AG10803 (cell line): ENCODE results near the gene IPO9.

Source experiments
- DNase-seq: peaks from one replicate; pipeline ENCODE4 v3.0.0; 2010; ENCODE audit warnings: low read depth
- H3K4me3 ChIP-seq: 2 replicates; pipeline ENCODE4 v1.5.1; 2011; ENCODE audit warnings: mild to moderate bottlenecking, low read length, control low read depth
- CTCF ChIP-seq: conservative IDR thresholded peaks from 2 replicates; pipeline ENCODE4 v1.5.1; 2011; ENCODE audit warnings: mild to moderate bottlenecking, low read length, control low read depth, inconsistent platforms

The IPO9 gene

GRCh38 chr1:201890223-201890622 is 61.3 kb downstream of the IPO9 start:
- no peak for TF ChIP-seq CTCF
- H3K4me3 ChIP-seq = no peak overlapping the region
- DNase-seq = no peak

GRCh38 chr1:201890806-201891450 is 62.0 kb downstream of the IPO9 start:
- TF ChIP-seq CTCF = no peak
- no peak overlapping the region for H3K4me3 ChIP-seq
- DNase-seq = no peak

GRCh38 chr1:201891451-201892045 is 62.6 kb downstream of the IPO9 start:
- no peak overlapping the region for H3K4me3 ChIP-seq
- DNase-seq = no peak
- no peak for TF ChIP-seq CTCF

DNA sequence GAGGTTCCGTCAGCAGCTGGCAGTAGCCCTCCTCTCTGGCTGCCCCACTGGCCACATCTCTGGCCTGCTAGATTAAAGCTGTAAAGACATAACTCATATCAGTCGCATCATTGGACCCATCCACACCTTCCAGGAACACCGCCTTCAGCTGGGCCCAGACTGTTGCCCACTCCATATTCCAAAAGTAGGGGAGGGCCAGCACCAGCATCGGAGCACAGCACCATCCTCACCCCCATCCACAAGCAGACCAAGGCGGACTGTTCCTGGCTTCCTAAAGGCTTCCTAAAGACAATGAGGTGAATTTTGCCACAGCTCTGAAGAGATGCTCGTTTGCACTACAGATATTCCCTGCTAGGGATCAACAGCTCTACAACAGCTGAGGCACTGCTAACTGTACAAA is 63.3 kb downstream of the IPO9 start:
- no peak for DNase-seq
- TF ChIP-seq CTCF = no peak
- no peak overlapping the region for H3K4me3 ChIP-seq

- no peak for TF ChIP-seq CTCF
- DNase-seq = no peak
- H3K4me3 ChIP-seq = no peak overlapping the region
Measured at GRCh38 chr1:201893431-201893830, 64.5 kb downstream of the IPO9 start.

DNA sequence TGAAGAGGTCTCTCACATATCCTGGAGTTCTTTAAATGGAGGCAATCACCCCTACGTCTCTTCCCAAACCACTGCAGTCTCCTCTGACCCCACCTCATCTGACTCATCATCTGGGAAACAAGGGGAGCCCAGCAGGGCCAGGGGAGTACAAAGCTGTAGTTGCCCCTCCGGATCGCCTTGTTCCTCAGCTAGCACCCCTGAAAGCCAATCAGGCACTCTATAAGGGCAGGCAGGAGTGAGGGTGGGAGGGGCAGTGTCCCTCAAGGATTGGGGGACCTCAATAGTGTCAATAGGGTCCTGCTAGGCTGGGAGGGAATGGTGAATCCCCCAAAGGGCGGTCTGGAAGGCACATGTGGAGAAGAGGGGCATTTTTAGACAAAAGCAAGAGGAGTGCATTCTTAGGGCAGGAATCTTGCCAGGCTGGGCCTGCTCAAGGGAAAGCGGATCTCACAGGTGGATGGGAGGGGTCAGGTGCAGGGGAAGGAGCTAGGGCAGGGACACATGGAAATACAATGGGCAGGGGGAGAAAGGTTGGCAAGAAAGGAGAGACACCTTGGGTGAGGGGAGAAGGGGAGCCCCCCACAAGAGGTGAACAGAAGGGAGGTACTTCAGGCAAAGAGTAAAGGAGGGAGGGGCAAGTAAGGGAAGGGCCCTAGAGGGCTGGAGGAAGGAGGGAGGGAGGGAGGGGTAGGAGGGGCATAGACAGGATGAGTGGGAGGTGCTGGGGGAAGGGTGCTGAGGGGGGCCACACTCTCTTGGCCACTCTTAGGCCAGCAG is 65.6 kb downstream of the IPO9 start:
- no peak for DNase-seq
- no peak for TF ChIP-seq CTCF
- H3K4me3 ChIP-seq = no peak overlapping the region
